ENCODE data around the gene FADS6.
"Not testable (repeated sequence)": the region's sequence is repeated elsewhere in the genome, so short reads cannot be mapped to it uniquely, and the experiment has no call there.

Gene FADS6

GRCh38 chr17:74920642-74921025, 27.2 kb upstream of the FADS6 start:
- no peak for DNase-seq

- no peak for DNase-seq
Observed at GRCh38 chr17:74920306-74920620, 26.8 kb upstream of the FADS6 start.

- no peak for DNase-seq
Observed at GRCh38 chr17:74919440-74920305, 26.2 kb upstream of the FADS6 start.

- no peak for DNase-seq
Observed at GRCh38 chr17:74918906-74919305, 25.5 kb upstream of the FADS6 start.

- no peak for DNase-seq
Observed at GRCh38 chr17:74917430-74917829, 24.0 kb upstream of the FADS6 start.

- DNase-seq: no peak
Observed at GRCh38 chr17:74916851-74917199, 23.4 kb upstream of the FADS6 start.

- no peak for DNase-seq
Observed at GRCh38 chr17:74916136-74916850, 22.9 kb upstream of the FADS6 start.

GRCh38 chr17:74911423-74911822, 18.0 kb upstream of the FADS6 start:
- DNase-seq: not testable (repeated sequence)

GRCh38 chr17:74909097-74909496, 15.7 kb upstream of the FADS6 start:
- DNase-seq: not testable (repeated sequence)

- DNase-seq: no peak
Observed at GRCh38 chr17:74907012-74907411, 13.6 kb upstream of the FADS6 start.

GRCh38 chr17:74906214-74906793, 12.9 kb upstream of the FADS6 start:
- not testable (repeated sequence) for DNase-seq

GRCh38 chr17:74904687-74905409, 11.4 kb upstream of the FADS6 start:
- no peak for DNase-seq

GRCh38 chr17:74903671-74904070, 10.2 kb upstream of the FADS6 start:
- DNase-seq: no peak

GRCh38 chr17:74903034-74903433, 9.6 kb upstream of the FADS6 start:
- no peak for DNase-seq

- DNase-seq: no peak
Observed at GRCh38 chr17:74901353-74902135, 8.1 kb upstream of the FADS6 start.

- no peak for DNase-seq
Observed at GRCh38 chr17:74900208-74900607, 6.8 kb upstream of the FADS6 start.

GRCh38 chr17:74898376-74898946, 5.0 kb upstream of the FADS6 start:
- DNase-seq: no peak

- no peak for DNase-seq
Observed at GRCh38 chr17:74893936-74894671, 671 bp upstream of the FADS6 start.

- no peak for DNase-seq
Observed at GRCh38 chr17:74892013-74892841, 1.2 kb downstream of the FADS6 start.

GRCh38 chr17:74890554-74890953, 2.9 kb downstream of the FADS6 start:
- DNase-seq: no peak

- no peak for DNase-seq
Observed at GRCh38 chr17:74888469-74888868, 5.0 kb downstream of the FADS6 start.

Data from DMS153 (cell line).